H9 (cell line): ENCODE results near the gene ITPR3. TPM values are rescaled to one million over a fixed set of nuclear protein-coding genes. Genes with fewer than 3 reads are reported as not detected.

Experiments
- DNase-seq: peaks from one replicate; pipeline ENCODE4 v3.0.0-alpha.2; 2017
- H2AFZ ChIP-seq: one replicate; pipeline ENCODE4 v1.6.1; 2013; ENCODE audit warnings: mild to moderate bottlenecking, low read length, control low read depth, moderate library complexity
- H2AK5ac ChIP-seq: 2 replicates; pipeline ENCODE4 v1.6.1; 2013; ENCODE audit warnings: low read length, control low read depth, mixed read lengths; ENCODE audit not compliant: insufficient read length
- H2BK120ac ChIP-seq: one replicate; pipeline ENCODE4 v1.6.1; 2013; ENCODE audit warnings: low read depth, mild to moderate bottlenecking, low read length, control low read depth, inconsistent platforms; ENCODE audit not compliant: poor library complexity, severe bottlenecking
- H2BK12ac ChIP-seq: 2 replicates; pipeline ENCODE4 v1.6.1; 2013; ENCODE audit warnings: low read length, control low read depth, mixed read lengths, low read depth; ENCODE audit not compliant: insufficient read length
- H2BK15ac ChIP-seq: 2 replicates; pipeline ENCODE4 v1.6.1; 2013; ENCODE audit warnings: low read depth, low read length, control low read depth
- H2BK20ac ChIP-seq: one replicate; pipeline ENCODE4 v1.6.1; 2013; ENCODE audit warnings: low read depth, mild to moderate bottlenecking, low read length, control low read depth, inconsistent platforms; ENCODE audit not compliant: poor library complexity, severe bottlenecking
- H2BK5ac ChIP-seq: 2 replicates; pipeline ENCODE4 v1.6.1; 2013; ENCODE audit warnings: low read length, control low read depth, mixed read lengths; ENCODE audit not compliant: insufficient read length
- H3K14ac ChIP-seq: 2 replicates; pipeline ENCODE4 v1.6.1; 2013; ENCODE audit warnings: low read length, control low read depth; ENCODE audit not compliant: insufficient read depth
- H3K18ac ChIP-seq: 2 replicates; pipeline ENCODE4 v1.6.1; 2013; ENCODE audit warnings: low read depth, mild to moderate bottlenecking, mixed read lengths, low read length, control low read depth; ENCODE audit not compliant: insufficient read length
- H3K23ac ChIP-seq: 2 replicates; pipeline ENCODE4 v1.6.1; 2013; ENCODE audit warnings: low read length, control low read depth, mixed read lengths, low read depth; ENCODE audit not compliant: insufficient read length
- H3K23me2 ChIP-seq: 2 replicates; pipeline ENCODE4 v1.6.1; 2013; ENCODE audit warnings: low read depth, mild to moderate bottlenecking, mixed read lengths, low read length, control low read depth; ENCODE audit not compliant: insufficient read length, poor library complexity, severe bottlenecking
- H3K27ac ChIP-seq: 2 replicates; pipeline ENCODE4 v1.5.1; 2013; ENCODE audit warnings: low read length, control low read depth, mixed read lengths, low read depth; ENCODE audit not compliant: insufficient read length
- H3K27me3 ChIP-seq: 2 replicates; pipeline ENCODE4 v1.6.1; 2013; ENCODE audit warnings: low read length, control low read depth, inconsistent platforms; ENCODE audit not compliant: insufficient read depth
- H3K4ac ChIP-seq: 2 replicates; pipeline ENCODE4 v1.6.1; 2013; ENCODE audit warnings: low read depth, mild to moderate bottlenecking, control low read depth, inconsistent platforms, low read length, moderate library complexity
- H3K4me1 ChIP-seq: 2 replicates; pipeline ENCODE4 v1.6.1; 2013; ENCODE audit warnings: low read length, control low read depth, inconsistent platforms; ENCODE audit not compliant: insufficient read depth
- H3K4me2 ChIP-seq: 2 replicates; pipeline ENCODE4 v1.6.1; 2013; ENCODE audit warnings: low read length, control low read depth, mixed read lengths; ENCODE audit not compliant: insufficient read length, insufficient read depth
- H3K56ac ChIP-seq: 2 replicates; pipeline ENCODE4 v1.6.1; 2013; ENCODE audit warnings: low read depth, mild to moderate bottlenecking, mixed read lengths, low read length, control low read depth; ENCODE audit not compliant: insufficient read length
- H3K79me1 ChIP-seq: 2 replicates; pipeline ENCODE4 v1.6.1; 2013; ENCODE audit warnings: low read depth, mild to moderate bottlenecking, moderate library complexity, low read length, control low read depth, inconsistent platforms; ENCODE audit not compliant: insufficient read depth, poor library complexity, severe bottlenecking
- H3K79me2 ChIP-seq: 2 replicates; pipeline ENCODE4 v1.6.1; 2013; ENCODE audit warnings: low read length, control low read depth, inconsistent platforms; ENCODE audit not compliant: insufficient read depth
- H3K9ac ChIP-seq: 2 replicates; pipeline ENCODE4 v1.6.1; 2013; ENCODE audit warnings: low read length, control low read depth, mixed read lengths; ENCODE audit not compliant: insufficient read length; ENCODE audit errors: extremely low read depth
- H3K9me3 ChIP-seq: one replicate; pipeline ENCODE4 v1.6.1; 2013; ENCODE audit warnings: low read depth, low read length, inconsistent platforms; ENCODE audit not compliant: control insufficient read depth
- H3T11ph ChIP-seq: one replicate; pipeline ENCODE4 v1.6.1; 2013; ENCODE audit warnings: mild to moderate bottlenecking, low read length, control low read depth, inconsistent platforms
- H4K20me1 ChIP-seq: one replicate; pipeline ENCODE4 v1.6.1; 2013; ENCODE audit not compliant: control insufficient read depth, insufficient read length, insufficient read depth
- H4K5ac ChIP-seq: 2 replicates; pipeline ENCODE4 v1.6.1; 2013; ENCODE audit warnings: low read depth, mild to moderate bottlenecking, mixed read lengths, low read length, control low read depth; ENCODE audit not compliant: insufficient read length
- H4K8ac ChIP-seq: replicated peaks from 2 replicates; pipeline ENCODE4 v1.6.1; 2013; ENCODE audit warnings: low read length, control low read depth, mixed read lengths, low read depth; ENCODE audit not compliant: insufficient read length
- H4K91ac ChIP-seq: 2 replicates; pipeline ENCODE4 v1.6.1; 2013; ENCODE audit warnings: low read depth, mild to moderate bottlenecking, moderate library complexity, mixed read lengths, low read length, control low read depth; ENCODE audit not compliant: insufficient read length
- H3K27ac Mint-ChIP-seq, 3 experiments: 2 replicates in 2 of 3; 3 replicates in 1 of 3; pipeline ENCODE4 v1.8.0; 2020 to 2021; ENCODE audit warnings: mixed read lengths in 3 of 3, mild to moderate bottlenecking in 1 of 3, moderate library complexity in 1 of 3
- H3K27me3 Mint-ChIP-seq: 2 replicates; pipeline ENCODE4 v1.8.0; 2021; ENCODE audit warnings: low read depth, mild to moderate bottlenecking, moderate library complexity, mixed read lengths
- H3K36me3 Mint-ChIP-seq, 3 experiments: 2 replicates in 2 of 3; 3 replicates in 1 of 3; pipeline ENCODE4 v1.8.0; 2020 to 2021; ENCODE audit warnings: low read depth in 3 of 3, mixed read lengths in 3 of 3; ENCODE audit not compliant: insufficient read depth in 1 of 3
- H3K4me1 Mint-ChIP-seq, 2 experiments: 2 replicates each; pipeline ENCODE4 v1.8.0; 2020; ENCODE audit warnings: mixed read lengths in 2 of 2
- H3K4me3 Mint-ChIP-seq, 2 experiments: 2 replicates in 1 of 2; 3 replicates in 1 of 2; pipeline ENCODE4 v1.8.0; 2020 to 2021; ENCODE audit warnings: mild to moderate bottlenecking in 2 of 2, mixed read lengths in 2 of 2, moderate library complexity in 1 of 2
- H3K9me3 Mint-ChIP-seq, 2 experiments: 2 replicates in 1 of 2; 3 replicates in 1 of 2; pipeline ENCODE4 v1.8.0; 2020; ENCODE audit warnings: mild to moderate bottlenecking in 2 of 2, mixed read lengths in 2 of 2, moderate library complexity in 1 of 2
- CTCF ChIP-seq: fragments of 200-600 bp; sonication (generic); conservative IDR thresholded peaks from 3 replicates; pipeline ENCODE4 v1.8.0; 2021; ENCODE audit warnings: antibody characterized with exemption, mild to moderate bottlenecking
- WGBS: extraction: QIAGEN DNeasy Blood & Tissue Kit; methylation state at CpG from one replicate; pipeline ENCODE4 v1.1.7; 2013; ENCODE audit warnings: missing lambda C conversion rate, low lambda C conversion rate, mixed read lengths; ENCODE audit not compliant: insufficient read length; ENCODE audit errors: extremely low coverage; 5-methylcytosine and 5-hydroxymethylcytosine counted together
- total RNA-seq: library from RNA; stranded (reverse); gene quantifications from 2 replicates; pipeline ENCODE4 v1.2.1, GENCODE V29; 2021

The ITPR3 gene
- total RNA-seq, 1 experiment from 2014 or later = 40.3 TPM

GRCh38 chr6:33742837-33743236 lies 121.7 kb downstream of the ITPR3 start:
- Histone ChIP-seq H4K20me1 (no peaks in the 10 kb centered on the region), H4K5ac (no peak overlapping the region), H3K4ac (no peak overlapping the region), H4K91ac (no peak overlapping the region), H3K9ac (no peak overlapping the region), H2BK120ac (no peak overlapping the region), H4K8ac (no peak overlapping the region), H3K18ac (no peak overlapping the region), H3K9me3 (no peaks in the 10 kb centered on the region), H2AFZ (no peak overlapping the region), H3K27me3 (no peaks in the 10 kb centered on the region), H2AK5ac (no peak overlapping the region), H3K23ac (no peak overlapping the region), H3K79me1 (no peaks in the 10 kb centered on the region), H3K56ac (no peak overlapping the region), H3T11ph (no peak overlapping the region), H3K27ac (no peak overlapping the region), H3K4me2 (no peak overlapping the region), H3K14ac (no peak overlapping the region), H2BK20ac (no peak overlapping the region), H3K4me1 (peaks cover 8% of the 10 kb centered on the region; the same call in 1 of the 2 replicates), H3K23me2 (no peaks in the 10 kb centered on the region), H3K79me2 (no peaks in the 10 kb centered on the region), H2BK5ac (no peak overlapping the region), H2BK12ac (no peak overlapping the region), H2BK15ac (no peak overlapping the region)
- Mint-ChIP-seq H3K27ac (no peak overlapping the region), H3K36me3 (no peaks in the 10 kb centered on the region; a peak in 1 of 7 replicates), H3K4me1 (peaks cover 40 to 44% of the 10 kb centered on the region in 2 experiments), H3K4me3 (peak overlapping the region in 1 of 2 experiments; percentile 12; a peak in 2 of 5 replicates), H3K9me3 (no peaks in the 10 kb centered on the region), H3K27me3 (peaks cover 7% of the 10 kb centered on the region)
- WGBS = no CpG with 5 or more reads among the region's 7 CpGs
- no peak for DNase-seq
- no peak for TF ChIP-seq CTCF
